OCI-LY1 (cell line): ENCODE measurements around the gene SDHAF3.

ENCODE experiments used
- H2AFZ ChIP-seq: fragments of 200-600 bp; sonication (generic), shearing (Covaris generic); 2 replicates; pipeline ENCODE4 v1.6.0; 2014; ENCODE audit warnings: antibody characterized with exemption, mild to moderate bottlenecking, low read length
- H3F3A ChIP-seq: fragments of 200-600 bp; sonication (generic), shearing (Covaris generic); 2 replicates; pipeline ENCODE4 v1.6.0; 2014; ENCODE audit warnings: mild to moderate bottlenecking, antibody characterized with exemption, low read length, moderate library complexity; ENCODE audit not compliant: insufficient read depth
- H3K27ac ChIP-seq: fragments of 200-600 bp; sonication (generic); 2 replicates; pipeline ENCODE4 v1.5.1; 2014; ENCODE audit warnings: low read length, mixed run types, mild to moderate bottlenecking, low read depth; ENCODE audit not compliant: poor library complexity, severe bottlenecking
- H3K27me3 ChIP-seq: fragments of 200-600 bp; sonication (generic); 2 replicates; pipeline ENCODE4 v1.6.0; 2014; ENCODE audit warnings: antibody characterized with exemption, mild to moderate bottlenecking, low read length, moderate library complexity; ENCODE audit not compliant: insufficient read depth
- H3K36me3 ChIP-seq: fragments of 200-600 bp; sonication (generic); 2 replicates; pipeline ENCODE4 v1.6.1; 2014; ENCODE audit warnings: mild to moderate bottlenecking, antibody characterized with exemption, low read length, moderate library complexity, mixed read lengths; ENCODE audit not compliant: insufficient read depth
- H3K4me1 ChIP-seq: fragments of 200-600 bp; sonication (generic); 2 replicates; pipeline ENCODE4 v1.5.1; 2014; ENCODE audit warnings: mild to moderate bottlenecking, low read length, moderate library complexity; ENCODE audit not compliant: insufficient read depth, severe bottlenecking
- H3K4me2 ChIP-seq: fragments of 200-600 bp; sonication (generic), shearing (Covaris generic); 2 replicates; pipeline ENCODE4 v1.6.1; 2014; ENCODE audit warnings: low read length
- H3K4me3 ChIP-seq: fragments of 200-600 bp; sonication (generic); 2 replicates; pipeline ENCODE4 v1.5.1; 2014; ENCODE audit warnings: low read length, low read depth, mild to moderate bottlenecking, mixed read lengths; ENCODE audit not compliant: poor library complexity, severe bottlenecking
- H3K79me2 ChIP-seq: fragments of 200-600 bp; shearing (Covaris generic); 2 replicates; pipeline ENCODE4 v1.6.1; 2016; ENCODE audit warnings: mixed run types, low read length, mixed read lengths; ENCODE audit not compliant: insufficient read depth
- H3K9ac ChIP-seq: fragments of 200-600 bp; sonication (generic), shearing (Covaris generic); 2 replicates; pipeline ENCODE4 v1.6.1; 2014; ENCODE audit warnings: mild to moderate bottlenecking, low read length, mixed read lengths
- H3K9me2 ChIP-seq: fragments of 200-600 bp; sonication (generic), shearing (Covaris generic); 2 replicates; pipeline ENCODE4 v1.6.1; 2014; ENCODE audit warnings: low read depth, mild to moderate bottlenecking, low read length, mixed read lengths
- H3K9me3 ChIP-seq: fragments of 200-600 bp; shearing (Covaris generic); 2 replicates; pipeline ENCODE4 v1.6.1; 2014; ENCODE audit warnings: low read length, mixed read lengths
- H4K20me1 ChIP-seq: fragments of 200-600 bp; sonication (generic), shearing (Covaris generic); 2 replicates; pipeline ENCODE4 v1.6.0; 2016; ENCODE audit warnings: mild to moderate bottlenecking, low read length; ENCODE audit not compliant: insufficient read depth
- CTCF ChIP-seq: fragments of 200-600 bp; sonication (generic), shearing (Covaris generic); IDR thresholded peaks from 2 replicates; pipeline ENCODE4 v1.5.1; 2017; ENCODE audit warnings: mild to moderate bottlenecking, antibody characterized with exemption, low read length, moderate library complexity, mixed read lengths
- EZH2 ChIP-seq: fragments of 200-600 bp; sonication (generic), shearing (Covaris generic); IDR thresholded peaks from 2 replicates; pipeline ENCODE4 v1.8.0; 2017; ENCODE audit warnings: borderline replicate concordance, mixed run types, mild to moderate bottlenecking, antibody characterized with exemption, low read length, moderate library complexity, mixed read lengths

The SDHAF3 gene

GRCh38 chr7:97200018-97200417 lies 82.5 kb downstream of the SDHAF3 start:
- Histone ChIP-seq H3K9ac (no peak overlapping the region), H4K20me1 (no peaks in the 10 kb centered on the region), H3K4me1 (no peaks in the 10 kb centered on the region), H3K9me2 (no peaks in the 10 kb centered on the region), H3K9me3 (no peaks in the 10 kb centered on the region), H3K4me2 (no peak overlapping the region), H3K27ac (no peak overlapping the region), H2AFZ (no peak overlapping the region), H3K79me2 (no peaks in the 10 kb centered on the region), H3K4me3 (no peak overlapping the region), H3F3A (no peaks in the 10 kb centered on the region), H3K27me3 (no peaks in the 10 kb centered on the region), H3K36me3 (no peaks in the 10 kb centered on the region)
- TF ChIP-seq CTCF, result no peak
- TF ChIP-seq EZH2, result no peak

DNA sequence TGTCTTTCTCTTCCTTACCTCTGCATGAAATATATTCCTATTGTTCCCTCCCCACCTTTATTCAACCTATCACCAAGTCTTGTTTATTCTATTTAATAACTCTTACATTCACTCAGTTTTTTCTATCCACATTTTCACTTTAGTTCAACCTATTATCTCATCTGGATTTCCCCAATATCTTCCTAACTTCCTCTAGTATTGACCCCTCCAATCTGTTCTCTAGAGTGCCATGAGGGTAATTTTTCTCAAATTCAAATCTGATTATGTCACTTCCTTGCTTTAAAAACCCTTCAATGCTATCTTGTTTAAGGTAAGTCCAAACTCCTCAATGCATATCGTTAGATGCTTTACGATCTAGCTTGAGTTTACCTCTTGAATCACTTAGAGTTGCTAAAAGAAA lies 86.5 kb downstream of the SDHAF3 start:
- Histone ChIP-seq H2AFZ (no peak overlapping the region), H3K4me2 (no peak overlapping the region)

GRCh38 chr7:97204821-97205220 lies 87.3 kb downstream of the SDHAF3 start:
- no peaks in the 10 kb centered on the region for H3K4me1 ChIP-seq
- TF ChIP-seq EZH2, result no peak
- TF ChIP-seq CTCF, result no peak
- H3K36me3 ChIP-seq, result no peaks in the 10 kb centered on the region
- no peak overlapping the region for H3K4me3 ChIP-seq
- no peaks in the 10 kb centered on the region for H3K9me3 ChIP-seq
- H3K27me3 ChIP-seq, result no peaks in the 10 kb centered on the region
- H3K9ac ChIP-seq, result no peak overlapping the region
- no peaks in the 10 kb centered on the region for H4K20me1 ChIP-seq
- H3K27ac ChIP-seq, result no peak overlapping the region
- no peak overlapping the region for H2AFZ ChIP-seq
- H3K9me2 ChIP-seq, result no peaks in the 10 kb centered on the region
- H3K4me2 ChIP-seq, result no peak overlapping the region
- no peaks in the 10 kb centered on the region for H3K79me2 ChIP-seq
- H3F3A ChIP-seq, result no peaks in the 10 kb centered on the region

More for the DNA sequence above, 86.5 kb downstream of the SDHAF3 start:
- H3K27me3 ChIP-seq, result no peaks in the 10 kb centered on the region
- H3F3A ChIP-seq, result no peaks in the 10 kb centered on the region
- no peaks in the 10 kb centered on the region for H3K79me2 ChIP-seq
- no peak overlapping the region for H3K27ac ChIP-seq
- H3K4me3 ChIP-seq, result no peak overlapping the region
- no peaks in the 10 kb centered on the region for H3K36me3 ChIP-seq
- H4K20me1 ChIP-seq, result no peaks in the 10 kb centered on the region
- H3K9me2 ChIP-seq, result no peaks in the 10 kb centered on the region
- TF ChIP-seq CTCF (no peak), EZH2 (no peak)
- no peaks in the 10 kb centered on the region for H3K9me3 ChIP-seq
- no peak overlapping the region for H3K9ac ChIP-seq
- H3K4me1 ChIP-seq, result no peaks in the 10 kb centered on the region
